GM10266 (cell line): ENCODE results near the gene LRRC47.

Experiments used
- DNase-seq: peaks from one replicate; pipeline ENCODE4 v3.0.0; 2012; ENCODE audit errors: extremely low spot score
- TF ChIP-seq, protein P1 (sequence below): IDR thresholded peaks from 2 replicates; pipeline ENCODE4 v1.5.1; 2012; ENCODE audit warnings: mild to moderate bottlenecking, low read depth; ENCODE audit not compliant: control insufficient read depth, insufficient read depth; ENCODE audit errors: missing control alignments

Gene LRRC47

GRCh38 chr1:3834701-3835100 is 38.4 kb upstream of the LRRC47 start:
- no peak for DNase-seq
- TF ChIP-seq, protein P1, sequence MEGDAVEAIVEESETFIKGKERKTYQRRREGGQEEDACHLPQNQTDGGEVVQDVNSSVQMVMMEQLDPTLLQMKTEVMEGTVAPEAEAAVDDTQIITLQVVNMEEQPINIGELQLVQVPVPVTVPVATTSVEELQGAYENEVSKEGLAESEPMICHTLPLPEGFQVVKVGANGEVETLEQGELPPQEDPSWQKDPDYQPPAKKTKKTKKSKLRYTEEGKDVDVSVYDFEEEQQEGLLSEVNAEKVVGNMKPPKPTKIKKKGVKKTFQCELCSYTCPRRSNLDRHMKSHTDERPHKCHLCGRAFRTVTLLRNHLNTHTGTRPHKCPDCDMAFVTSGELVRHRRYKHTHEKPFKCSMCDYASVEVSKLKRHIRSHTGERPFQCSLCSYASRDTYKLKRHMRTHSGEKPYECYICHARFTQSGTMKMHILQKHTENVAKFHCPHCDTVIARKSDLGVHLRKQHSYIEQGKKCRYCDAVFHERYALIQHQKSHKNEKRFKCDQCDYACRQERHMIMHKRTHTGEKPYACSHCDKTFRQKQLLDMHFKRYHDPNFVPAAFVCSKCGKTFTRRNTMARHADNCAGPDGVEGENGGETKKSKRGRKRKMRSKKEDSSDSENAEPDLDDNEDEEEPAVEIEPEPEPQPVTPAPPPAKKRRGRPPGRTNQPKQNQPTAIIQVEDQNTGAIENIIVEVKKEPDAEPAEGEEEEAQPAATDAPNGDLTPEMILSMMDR, result no peak

DNA sequence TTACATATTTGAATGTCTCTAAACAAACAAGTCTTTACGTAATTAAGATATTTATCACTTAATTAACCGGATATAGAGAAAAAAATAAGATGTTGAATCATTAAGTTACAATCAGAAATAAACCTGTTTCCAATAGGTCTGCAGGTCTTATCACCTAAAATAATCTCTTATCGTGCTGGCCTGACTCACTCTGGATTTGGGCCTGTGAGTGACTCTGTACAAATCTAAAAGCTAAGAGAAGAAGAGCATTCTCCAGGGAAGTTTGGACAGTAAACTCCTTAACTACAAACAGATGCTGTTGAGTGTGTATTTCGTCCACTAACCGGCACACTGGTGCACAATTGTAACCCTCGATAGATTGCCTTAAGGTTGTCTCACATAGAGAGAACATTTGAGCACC is 35.4 kb upstream of the LRRC47 start:
- TF ChIP-seq, protein P1, result no peak
- DNase-seq, result no peak

GRCh38 chr1:3828391-3828790 is 32.1 kb upstream of the LRRC47 start:
- DNase-seq, result no peak
- TF ChIP-seq, protein P1, result no peak

DNA sequence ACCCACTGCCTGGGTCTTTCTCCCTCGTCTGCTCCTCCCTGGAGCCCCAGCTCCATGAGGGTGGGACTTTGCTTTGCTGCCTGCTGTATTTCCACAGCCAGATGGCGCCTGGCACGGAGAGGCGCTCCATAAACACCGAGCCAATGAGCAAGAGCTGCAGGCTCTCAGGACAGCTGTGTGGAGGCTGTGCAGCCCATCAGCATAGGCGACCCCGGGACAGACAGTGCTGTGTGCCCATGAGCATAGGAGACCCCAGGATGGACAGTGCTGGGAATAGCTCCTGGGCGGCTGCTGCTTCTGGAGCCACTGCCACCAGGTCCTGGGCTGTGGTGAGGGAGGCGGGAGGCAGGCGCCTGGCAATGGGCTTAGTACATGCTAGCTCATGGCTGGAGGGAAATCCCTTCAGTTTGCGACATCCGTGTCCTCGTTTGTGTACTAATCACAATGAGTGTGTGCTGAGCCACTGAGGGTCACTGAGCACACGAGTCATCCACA is 31.6 kb upstream of the LRRC47 start:
- no peak for DNase-seq
- TF ChIP-seq, protein P1, result no peak

GRCh38 chr1:3825356-3825755 is 29.1 kb upstream of the LRRC47 start:
- no peak for DNase-seq
- TF ChIP-seq, protein P1, result no peak

DNA sequence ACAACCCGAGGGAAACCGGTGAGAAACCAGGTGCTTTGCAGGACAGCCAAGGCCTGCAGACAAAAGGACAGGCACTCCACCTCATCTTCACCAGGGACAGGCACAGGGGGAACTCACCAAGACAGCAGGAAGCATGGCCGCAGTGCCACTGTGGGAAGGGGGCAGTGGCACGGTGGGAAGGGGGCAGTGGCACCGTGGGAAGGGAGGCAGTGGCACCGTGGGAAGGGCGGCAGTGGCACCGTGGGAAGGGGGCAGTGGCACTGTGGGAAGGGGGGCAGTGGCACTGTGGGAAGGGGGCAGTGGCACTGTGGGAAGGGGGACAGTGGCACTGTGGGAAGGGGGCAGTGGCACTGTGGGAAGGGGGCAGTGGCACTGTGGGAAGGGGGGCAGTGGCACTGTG is 28.4 kb upstream of the LRRC47 start:
- no peak for DNase-seq
- TF ChIP-seq, protein P1, result no peak

DNA sequence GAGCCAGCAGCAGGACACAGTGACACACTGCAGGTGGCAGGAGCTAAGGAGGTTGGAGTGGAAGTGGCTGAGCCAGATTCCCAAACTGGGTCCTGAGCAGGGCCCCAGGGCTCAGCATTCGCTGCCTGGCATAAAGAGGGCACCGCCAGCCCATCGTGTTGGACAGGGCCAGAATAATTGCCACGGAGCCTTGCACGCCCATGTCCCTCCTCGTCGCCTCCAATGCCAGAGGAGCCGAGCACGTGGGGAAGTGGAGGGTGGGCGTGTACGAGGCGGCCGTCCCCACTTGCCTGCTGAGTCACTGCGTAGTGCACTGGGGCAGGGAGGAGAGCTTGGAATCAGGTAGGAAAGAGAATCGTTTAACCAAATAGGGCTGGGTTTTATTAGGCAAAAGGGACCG is 26.1 kb upstream of the LRRC47 start:
- no peak for DNase-seq
- TF ChIP-seq, protein P1, result no peak
